Amygdala (tissue), 56 donors: ENCODE results near the gene VAV2.
A peak's percentile ranks its signal among the peaks of the same experiment; 100 is the strongest.
"Not testable (repeated sequence)": the region's sequence is repeated elsewhere in the genome, so short reads cannot be mapped to it uniquely, and the experiment has no call there.

Source experiments
- DNase-seq, 56 donors: peaks; one replicate each; lab custom pipeline; 2025; lab: John Stamatoyannopoulos, UW

VAV2 gene

GRCh38 chr9:133761641-133762248 is 230.4 kb downstream of the VAV2 start:
- no peak for DNase-seq

DNA sequence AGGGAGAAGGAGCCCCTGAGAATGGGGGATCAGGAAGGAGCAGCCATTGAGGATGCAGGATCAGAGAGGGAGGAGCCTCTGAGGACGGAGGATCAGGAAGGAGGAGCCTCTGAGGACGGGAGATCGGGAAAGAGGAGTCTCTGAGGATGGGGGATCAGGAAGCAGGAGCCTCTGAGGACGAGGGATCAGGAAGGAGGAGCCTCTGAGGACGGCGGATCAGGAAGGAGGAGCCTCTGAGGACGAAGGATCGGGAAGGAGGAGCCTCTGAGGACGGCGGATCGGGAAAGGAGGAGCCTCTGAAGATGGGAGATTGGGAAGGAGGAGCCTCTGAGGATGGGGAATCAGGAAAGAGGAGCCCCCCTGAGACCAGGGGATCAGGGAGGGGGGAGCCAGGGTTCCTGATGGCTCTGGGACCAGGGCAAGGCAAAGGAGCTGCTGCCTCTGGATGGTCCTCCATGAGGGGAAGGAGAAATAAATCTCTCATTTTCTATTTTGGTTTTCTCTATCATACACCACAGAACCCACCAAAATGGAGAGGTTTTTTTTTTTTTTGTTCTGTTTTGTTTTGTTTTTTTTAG is 231.3 kb downstream of the VAV2 start:
- no peak for DNase-seq

DNA sequence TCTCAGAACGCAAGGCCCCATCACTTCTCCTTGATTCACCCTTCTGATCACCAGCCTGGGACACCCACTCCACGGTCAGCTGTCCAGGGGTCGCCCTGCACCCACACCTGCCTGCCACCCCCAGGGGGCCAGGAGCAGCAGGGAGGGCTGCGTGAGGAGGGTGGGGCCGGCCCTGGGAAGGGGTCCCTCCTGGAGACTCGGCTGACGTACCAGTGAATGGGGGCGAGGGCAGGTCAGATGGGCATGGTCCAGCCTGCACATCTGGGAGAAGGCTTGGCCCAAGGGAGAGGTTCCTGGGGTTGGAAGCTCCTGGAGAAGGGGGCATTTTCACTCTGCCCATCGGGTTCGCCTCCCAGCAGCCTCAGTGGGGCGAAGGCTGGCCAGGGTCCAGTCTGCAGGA is 232.2 kb downstream of the VAV2 start:
- no peak for DNase-seq

- DNase-seq = no peak
Observed at GRCh38 chr9:133759146-133759900, 232.8 kb downstream of the VAV2 start.

GRCh38 chr9:133758228-133758627 is 233.9 kb downstream of the VAV2 start:
- DNase-seq = no peak

GRCh38 chr9:133754688-133755227 is 237.4 kb downstream of the VAV2 start:
- no peak for DNase-seq

GRCh38 chr9:133754187-133754586 is 237.9 kb downstream of the VAV2 start:
- no peak for DNase-seq

GRCh38 chr9:133752739-133753446 is 239.2 kb downstream of the VAV2 start:
- no peak for DNase-seq

DNA sequence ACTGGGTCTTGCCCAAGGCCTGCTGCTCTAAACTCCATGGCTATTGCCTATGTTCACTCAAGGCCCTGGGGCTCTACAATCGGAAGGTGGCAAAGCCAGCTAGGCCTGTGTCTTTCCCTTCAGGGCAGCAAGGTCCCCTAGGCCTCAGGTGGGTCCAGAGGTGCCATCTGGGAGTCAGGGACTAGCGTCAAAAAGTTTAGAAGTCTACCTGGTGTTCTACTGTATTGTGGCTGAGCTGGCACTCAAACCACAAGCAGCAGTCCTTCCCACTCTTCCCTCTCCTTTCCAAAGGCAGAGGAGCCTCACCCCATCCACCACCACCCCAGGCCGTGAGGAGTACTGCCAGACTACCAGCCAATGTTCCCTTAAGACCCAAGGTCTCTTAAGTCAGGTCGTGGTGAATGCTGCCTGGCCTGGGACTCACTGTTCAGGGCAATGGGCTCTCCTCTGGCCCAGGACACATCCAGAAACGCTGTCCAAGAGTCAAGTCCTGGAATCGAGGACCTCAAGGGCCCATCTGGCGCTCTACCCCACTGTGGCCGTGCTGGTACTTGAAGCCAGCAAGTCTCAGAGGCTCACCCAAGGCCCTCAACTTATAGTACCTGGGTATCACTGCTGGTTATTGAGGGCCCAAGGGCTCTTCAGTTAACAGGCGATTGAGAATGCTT is 241.0 kb downstream of the VAV2 start:
- DNase-seq = no peak

GRCh38 chr9:133747309-133747708 is 244.8 kb downstream of the VAV2 start:
- no peak for DNase-seq

DNA sequence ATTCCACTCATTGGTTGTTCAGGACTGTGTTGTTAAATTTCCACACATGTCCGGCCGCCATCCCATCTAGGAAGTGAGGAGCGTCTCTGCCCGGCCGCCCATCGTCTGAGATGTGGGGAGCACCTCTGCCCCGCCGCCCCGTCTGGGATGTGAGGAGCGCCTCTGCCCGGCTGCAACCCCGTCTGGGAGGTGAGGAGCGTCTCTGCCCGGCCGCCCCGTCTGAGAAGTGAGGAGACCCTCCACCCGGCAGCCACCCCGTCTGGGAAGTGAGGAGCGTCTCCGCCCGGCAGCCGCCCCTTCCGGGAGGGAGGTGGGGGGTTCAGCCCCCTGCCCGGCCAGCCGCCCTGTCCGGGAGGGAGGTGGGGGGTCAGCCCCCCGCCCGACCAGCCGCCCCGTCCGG is 247.6 kb downstream of the VAV2 start:
- DNase-seq = not testable (repeated sequence)

- peak in 49 of 56 donors; percentile 10 to 79 (median 48) for DNase-seq
Observed at GRCh38 chr9:133742849-133743444, 249.2 kb downstream of the VAV2 start.

GRCh38 chr9:133742251-133742650 is 249.9 kb downstream of the VAV2 start:
- no peak for DNase-seq

- DNase-seq = no peak
Observed at GRCh38 chr9:133741716-133742115, 250.4 kb downstream of the VAV2 start.

GRCh38 chr9:133740911-133741310 is 251.2 kb downstream of the VAV2 start:
- DNase-seq = no peak

DNA sequence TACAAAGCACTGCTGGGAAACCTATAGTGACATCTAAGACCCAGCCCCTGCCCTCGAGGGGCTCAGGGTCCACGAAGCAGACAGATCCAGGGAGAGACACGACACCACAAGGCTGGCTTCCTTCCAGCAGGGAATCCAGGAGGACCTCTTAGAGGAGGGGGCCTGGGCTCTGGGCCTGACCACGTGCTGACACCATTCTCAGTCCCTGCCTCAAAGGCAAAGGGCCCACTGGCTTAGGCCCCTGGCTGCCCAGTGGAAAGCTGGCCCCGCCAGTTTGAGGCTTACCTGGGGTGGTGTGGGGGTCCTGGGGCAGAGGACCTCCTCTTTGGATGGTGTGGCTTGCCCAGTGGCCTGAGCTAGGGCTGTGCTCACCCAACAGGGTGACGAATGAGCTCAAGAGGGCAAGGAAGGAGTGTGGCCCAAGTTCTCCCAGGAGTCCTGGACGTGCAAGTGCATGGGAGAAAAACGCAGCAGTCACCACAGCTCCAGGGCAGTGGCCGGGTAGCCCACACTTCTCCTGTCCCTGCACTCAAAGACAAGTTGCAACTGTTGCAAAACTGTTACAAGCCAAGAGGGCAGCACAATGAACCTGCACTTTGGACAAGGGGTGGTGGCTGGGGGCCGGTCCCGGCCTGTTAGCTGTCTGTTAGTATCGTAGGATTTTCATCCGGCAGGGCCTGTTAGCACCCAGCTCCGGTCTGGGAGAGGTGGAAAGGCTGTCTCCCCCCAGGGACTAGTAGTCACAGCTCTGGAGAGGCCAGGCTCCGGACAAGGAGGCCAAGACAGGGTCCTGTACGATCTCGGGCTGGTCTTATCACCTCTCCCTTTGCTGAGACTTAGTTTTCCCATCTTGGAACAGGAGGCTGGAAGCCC is 252.5 kb downstream of the VAV2 start:
- DNase-seq = no peak

DNA sequence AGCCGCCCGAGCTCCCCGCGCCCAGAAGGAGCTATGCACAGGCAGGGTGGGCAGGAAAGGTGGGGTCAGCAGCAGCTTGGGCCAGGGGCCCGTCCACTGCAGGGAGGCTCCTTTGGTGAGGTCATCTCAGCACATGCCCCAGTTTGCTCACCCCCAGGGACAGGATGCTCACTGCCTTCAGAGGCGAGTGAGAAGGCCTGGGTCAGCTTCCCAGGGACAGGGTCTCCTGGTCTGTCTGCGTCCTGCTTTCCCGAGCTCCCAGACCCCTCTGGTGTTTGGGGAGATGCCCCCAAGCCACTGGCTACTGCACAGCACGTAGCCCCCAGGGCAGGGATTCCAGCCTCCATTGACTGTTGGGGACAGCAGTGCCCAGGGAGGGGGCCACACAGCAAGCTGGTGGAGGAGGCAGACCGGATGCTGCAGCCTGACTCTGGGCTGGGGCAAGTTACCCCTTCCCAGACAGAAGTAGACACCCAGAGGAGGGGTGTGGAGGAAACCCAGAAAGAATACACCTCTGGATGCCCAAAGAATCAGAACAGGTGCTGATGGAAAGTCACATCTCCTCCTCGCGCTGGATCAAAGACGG is 253.4 kb downstream of the VAV2 start:
- DNase-seq = no peak

DNA sequence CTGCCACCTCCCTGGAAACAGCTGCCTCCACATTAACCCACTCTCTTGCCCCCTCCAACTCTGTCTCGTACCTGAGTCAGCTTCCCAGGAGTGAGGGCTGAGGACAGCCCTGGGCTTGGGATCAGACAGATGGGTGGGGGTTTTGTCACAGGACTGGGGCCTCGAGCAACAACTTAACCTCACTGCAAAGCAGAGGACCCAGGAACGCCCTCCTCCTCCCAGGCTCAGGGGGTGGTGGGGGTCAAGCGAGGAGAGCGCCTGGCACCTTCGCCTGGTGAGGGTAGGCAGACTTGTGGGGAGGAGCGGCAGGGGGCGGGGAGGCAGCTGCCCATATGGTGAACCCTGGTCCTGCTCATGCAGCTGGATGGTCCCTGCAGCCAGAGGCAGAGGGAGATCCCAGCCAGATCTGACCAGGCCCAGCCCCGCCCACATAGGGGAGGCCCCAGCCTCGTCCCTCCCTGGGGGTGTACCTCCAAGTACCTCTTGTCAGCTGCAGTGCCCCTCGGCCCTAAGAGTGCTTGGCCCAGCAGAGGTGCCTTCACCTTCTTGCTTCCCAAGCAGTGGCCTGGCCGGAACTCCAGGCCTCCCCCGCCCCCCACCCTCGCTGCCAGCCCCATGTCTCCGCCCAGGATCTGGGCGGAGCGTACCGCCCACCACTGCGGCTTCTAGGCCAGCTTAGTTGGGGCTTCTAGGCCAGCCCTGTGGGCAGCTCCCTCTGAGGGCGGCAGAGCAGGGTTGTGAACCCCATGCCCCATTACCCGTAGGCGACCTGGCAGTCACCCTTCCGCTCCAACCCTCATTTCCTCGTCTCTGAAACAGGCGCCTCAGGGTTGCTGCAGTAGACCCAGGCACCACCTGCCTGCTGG is 254.1 kb downstream of the VAV2 start, which contains the start of gene SARDH:
Gene SARDH, minus strand, starts transcription at position 579 of the 866 bp plus-strand sequence. CDS start 4,179 bp downstream, outside the sequence.
- DNase-seq = peak in 8 of 56 donors; percentile 3 to 43 (median 16)
